NCI-H69 (cell line): ENCODE results near the gene UBE2D3.
"Not testable (repeated sequence)": the region's sequence is repeated elsewhere in the genome, so short reads cannot be mapped to it uniquely, and the experiment has no call there.

Experiments used
- DNase-seq: peaks from one replicate; lab custom pipeline; 2025; lab: John Stamatoyannopoulos, UW

UBE2D3 gene

GRCh38 chr4:102829803-102830202, 2.5 kb upstream of the UBE2D3 start:
- DNase-seq, result no peak

- DNase-seq, result no peak
Observed at GRCh38 chr4:102828497-102828808, 1.1 kb upstream of the UBE2D3 start.

GRCh38 chr4:102827674-102828496, 534 bp upstream of the UBE2D3 start:
- DNase-seq, result peak; percentile 98

- DNase-seq, result no peak
Observed at GRCh38 chr4:102826105-102826889, 1.1 kb downstream of the UBE2D3 start.

- DNase-seq, result peak; percentile 64
Observed at GRCh38 chr4:102825261-102826091, 1.9 kb downstream of the UBE2D3 start.

- peak; percentile 2 for DNase-seq
Observed at GRCh38 chr4:102824398-102824797, 3.0 kb downstream of the UBE2D3 start.

GRCh38 chr4:102823897-102824296, 3.5 kb downstream of the UBE2D3 start:
- no peak for DNase-seq

- DNase-seq, result no peak
Observed at GRCh38 chr4:102823464-102823863, 3.9 kb downstream of the UBE2D3 start.

GRCh38 chr4:102819588-102820365, 7.6 kb downstream of the UBE2D3 start:
- DNase-seq, result no peak

- not testable (repeated sequence) for DNase-seq
Observed at GRCh38 chr4:102819100-102819499, 8.3 kb downstream of the UBE2D3 start.

- no peak for DNase-seq
Observed at GRCh38 chr4:102817613-102818268, 9.6 kb downstream of the UBE2D3 start.

GRCh38 chr4:102817021-102817605, 10.2 kb downstream of the UBE2D3 start:
- no peak for DNase-seq

GRCh38 chr4:102815981-102816380, 11.4 kb downstream of the UBE2D3 start:
- no peak for DNase-seq

GRCh38 chr4:102809691-102810090, 17.7 kb downstream of the UBE2D3 start:
- no peak for DNase-seq

GRCh38 chr4:102809190-102809589, 18.2 kb downstream of the UBE2D3 start:
- DNase-seq, result no peak

GRCh38 chr4:102808009-102808408, 19.3 kb downstream of the UBE2D3 start:
- DNase-seq, result no peak

- no peak for DNase-seq
Observed at GRCh38 chr4:102807345-102807744, 20.0 kb downstream of the UBE2D3 start.

GRCh38 chr4:102799816-102800215, 27.5 kb downstream of the UBE2D3 start:
- no peak for DNase-seq

- no peak for DNase-seq
Observed at GRCh38 chr4:102794999-102795398, 32.4 kb downstream of the UBE2D3 start.

GRCh38 chr4:102792361-102792936, 34.9 kb downstream of the UBE2D3 start:
- DNase-seq, result no peak
